ENCODE measurements around the gene MAPKBP1.

The MAPKBP1 gene

DNA sequence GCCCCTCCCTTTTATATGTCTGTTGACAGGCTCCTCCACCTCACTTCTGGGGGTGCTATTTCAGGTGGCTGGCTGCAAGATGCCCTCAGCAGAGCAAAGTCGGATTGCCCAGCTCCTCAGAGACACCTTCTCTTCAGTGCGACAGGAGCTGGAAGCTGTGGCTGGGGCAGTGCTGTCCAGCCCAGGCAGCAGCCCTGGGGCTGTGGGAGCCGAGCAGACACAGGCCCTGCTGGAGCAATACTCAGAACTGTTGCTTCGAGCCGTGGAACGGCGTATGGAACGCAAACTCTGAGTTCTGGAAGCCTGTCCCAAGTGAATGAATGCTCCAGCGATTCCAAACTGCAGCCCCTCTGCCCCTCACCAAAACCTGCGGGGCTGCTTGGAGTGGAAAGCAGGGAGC is 50.9 kb downstream of the MAPKBP1 start:
- H3K27me3 ChIP-seq, result no peaks in the 10 kb centered on the region
- peaks cover 32 to 59% (median 44%) of the 10 kb centered on the region in 3 donors for H3K36me3 ChIP-seq
- intact Hi-C loops (cut with DNase I; ENCODE audit: low total_unique reads), result loop anchor here (5.0 kb wide), 1 partner anchor 147 kb away; the partner anchor contains the start of gene EHD4
- no peaks in the 10 kb centered on the region for H3K9me3 ChIP-seq
- TF ChIP-seq, protein P1, sequence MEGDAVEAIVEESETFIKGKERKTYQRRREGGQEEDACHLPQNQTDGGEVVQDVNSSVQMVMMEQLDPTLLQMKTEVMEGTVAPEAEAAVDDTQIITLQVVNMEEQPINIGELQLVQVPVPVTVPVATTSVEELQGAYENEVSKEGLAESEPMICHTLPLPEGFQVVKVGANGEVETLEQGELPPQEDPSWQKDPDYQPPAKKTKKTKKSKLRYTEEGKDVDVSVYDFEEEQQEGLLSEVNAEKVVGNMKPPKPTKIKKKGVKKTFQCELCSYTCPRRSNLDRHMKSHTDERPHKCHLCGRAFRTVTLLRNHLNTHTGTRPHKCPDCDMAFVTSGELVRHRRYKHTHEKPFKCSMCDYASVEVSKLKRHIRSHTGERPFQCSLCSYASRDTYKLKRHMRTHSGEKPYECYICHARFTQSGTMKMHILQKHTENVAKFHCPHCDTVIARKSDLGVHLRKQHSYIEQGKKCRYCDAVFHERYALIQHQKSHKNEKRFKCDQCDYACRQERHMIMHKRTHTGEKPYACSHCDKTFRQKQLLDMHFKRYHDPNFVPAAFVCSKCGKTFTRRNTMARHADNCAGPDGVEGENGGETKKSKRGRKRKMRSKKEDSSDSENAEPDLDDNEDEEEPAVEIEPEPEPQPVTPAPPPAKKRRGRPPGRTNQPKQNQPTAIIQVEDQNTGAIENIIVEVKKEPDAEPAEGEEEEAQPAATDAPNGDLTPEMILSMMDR (IDR thresholded peaks at IDR 0.05), result no peak
- DNase-seq, result no peak
- no peak overlapping the region for H3K27ac ChIP-seq
- H3K4me3 ChIP-seq, result no peak overlapping the region
- H3K4me1 ChIP-seq, result peaks cover 5 to 26% (median 15%) of the 10 kb centered on the region in 4 donors

DNA sequence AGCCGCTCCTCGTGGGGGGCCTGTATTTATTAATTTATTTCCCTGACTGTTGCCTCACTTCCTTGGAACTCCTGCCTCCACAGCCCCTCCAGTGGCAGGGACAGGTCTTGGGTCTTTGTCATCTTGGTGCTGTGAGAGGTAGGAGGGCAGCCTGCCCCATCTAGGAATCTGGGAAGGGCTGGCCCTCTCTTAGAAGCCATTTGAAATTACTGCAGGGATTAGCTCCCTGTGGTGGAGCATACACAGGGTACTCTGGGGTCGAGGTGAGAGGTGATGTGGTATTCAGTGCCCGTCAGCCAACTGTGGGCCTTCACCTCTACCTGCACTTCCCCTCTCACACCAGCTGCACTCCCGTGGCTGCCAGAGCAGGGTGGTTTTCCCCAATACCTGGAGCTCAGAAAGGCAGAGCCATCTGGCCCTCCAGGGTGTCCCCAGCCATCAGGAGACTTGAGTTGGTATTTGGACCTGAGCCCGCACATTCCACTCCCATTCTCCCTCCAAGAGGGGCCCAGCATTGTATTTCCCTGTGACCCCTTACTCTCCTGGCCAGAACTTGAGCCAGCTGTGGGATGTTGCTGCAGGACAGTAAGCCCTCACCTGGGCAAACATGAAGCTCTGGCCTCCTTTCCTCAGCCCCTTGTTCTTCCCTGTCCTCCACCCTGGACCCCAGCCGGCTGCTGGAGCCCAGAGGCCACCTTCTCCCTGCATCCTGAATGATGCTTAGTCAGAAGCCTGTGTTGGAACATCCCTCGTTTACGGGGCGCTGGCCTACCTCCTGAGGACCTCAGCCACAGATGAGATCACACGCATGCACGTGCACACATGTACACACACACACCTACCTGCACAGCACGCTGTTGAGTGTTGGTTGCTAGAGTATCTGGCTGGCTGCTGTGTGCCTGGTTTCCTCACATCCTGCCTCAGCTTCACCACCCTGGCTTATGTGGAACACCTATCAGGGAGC is 51.6 kb downstream of the MAPKBP1 start:
- no peak overlapping the region for H3K4me3 ChIP-seq
- H3K9me3 ChIP-seq, result no peaks in the 10 kb centered on the region
- no peak overlapping the region for H3K27ac ChIP-seq
- no peak for DNase-seq
- H3K27me3 ChIP-seq, result no peaks in the 10 kb centered on the region
- H3K36me3 ChIP-seq, result peaks cover 29 to 52% (median 40%) of the 10 kb centered on the region in 3 donors
- TF ChIP-seq, protein P1 (IDR thresholded peaks at IDR 0.05), result no peak
- peaks cover 5 to 29% (median 15%) of the 10 kb centered on the region in 4 donors for H3K4me1 ChIP-seq
- intact Hi-C loops (cut with DNase I; ENCODE audit: low total_unique reads), result loop anchor here (5.0 kb wide), 1 partner anchor 146 kb away; the partner anchor contains the start of gene EHD4

DNA sequence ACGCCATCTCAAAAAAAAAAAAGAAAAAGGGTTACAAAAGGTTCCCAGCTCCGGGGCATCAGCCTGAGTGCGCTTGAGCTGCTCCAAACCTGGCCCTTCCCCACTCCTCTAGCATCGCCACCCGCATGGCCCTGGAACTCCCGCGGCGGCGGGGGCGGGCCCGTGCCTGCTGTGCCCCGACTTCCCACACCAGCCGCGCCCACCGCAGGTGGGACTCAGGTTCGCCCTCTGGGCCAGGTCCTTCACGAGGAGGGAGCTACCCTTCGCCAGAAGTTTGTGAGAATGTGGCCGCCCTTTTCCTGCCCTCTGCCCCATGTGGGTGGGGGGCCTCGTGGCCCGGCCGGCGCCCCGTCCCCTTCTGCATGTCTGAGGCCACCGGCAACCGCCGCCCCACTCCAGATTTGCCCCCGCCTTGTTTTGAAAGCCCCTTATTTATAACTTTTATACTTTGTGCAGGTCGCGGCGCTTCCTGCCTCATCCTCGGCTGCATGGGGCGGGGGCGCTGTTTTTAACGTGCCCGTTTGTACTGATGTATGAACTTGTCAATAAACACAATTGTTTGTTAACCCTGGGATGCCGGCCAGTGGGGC is 53.1 kb downstream of the MAPKBP1 start:
- H3K27me3 ChIP-seq, result no peaks in the 10 kb centered on the region
- peak overlapping the region; percentile 70 to 78 for H3K27ac ChIP-seq
- intact Hi-C loops (cut with DNase I; ENCODE audit: low total_unique reads), result loop anchor here (5.0 kb wide), 1 partner anchor 145 kb away; the partner anchor contains the start of gene EHD4
- no peak for DNase-seq
- H3K4me3 ChIP-seq, result peak overlapping the region; percentile 61 to 62
- peaks cover 5 to 33% (median 15%) of the 10 kb centered on the region in 4 donors for H3K4me1 ChIP-seq
- H3K9me3 ChIP-seq, result no peaks in the 10 kb centered on the region
- peaks cover 18 to 51% (median 37%) of the 10 kb centered on the region in 3 donors for H3K36me3 ChIP-seq
- TF ChIP-seq, protein P1 (IDR thresholded peaks at IDR 0.05), result no peak

DNA sequence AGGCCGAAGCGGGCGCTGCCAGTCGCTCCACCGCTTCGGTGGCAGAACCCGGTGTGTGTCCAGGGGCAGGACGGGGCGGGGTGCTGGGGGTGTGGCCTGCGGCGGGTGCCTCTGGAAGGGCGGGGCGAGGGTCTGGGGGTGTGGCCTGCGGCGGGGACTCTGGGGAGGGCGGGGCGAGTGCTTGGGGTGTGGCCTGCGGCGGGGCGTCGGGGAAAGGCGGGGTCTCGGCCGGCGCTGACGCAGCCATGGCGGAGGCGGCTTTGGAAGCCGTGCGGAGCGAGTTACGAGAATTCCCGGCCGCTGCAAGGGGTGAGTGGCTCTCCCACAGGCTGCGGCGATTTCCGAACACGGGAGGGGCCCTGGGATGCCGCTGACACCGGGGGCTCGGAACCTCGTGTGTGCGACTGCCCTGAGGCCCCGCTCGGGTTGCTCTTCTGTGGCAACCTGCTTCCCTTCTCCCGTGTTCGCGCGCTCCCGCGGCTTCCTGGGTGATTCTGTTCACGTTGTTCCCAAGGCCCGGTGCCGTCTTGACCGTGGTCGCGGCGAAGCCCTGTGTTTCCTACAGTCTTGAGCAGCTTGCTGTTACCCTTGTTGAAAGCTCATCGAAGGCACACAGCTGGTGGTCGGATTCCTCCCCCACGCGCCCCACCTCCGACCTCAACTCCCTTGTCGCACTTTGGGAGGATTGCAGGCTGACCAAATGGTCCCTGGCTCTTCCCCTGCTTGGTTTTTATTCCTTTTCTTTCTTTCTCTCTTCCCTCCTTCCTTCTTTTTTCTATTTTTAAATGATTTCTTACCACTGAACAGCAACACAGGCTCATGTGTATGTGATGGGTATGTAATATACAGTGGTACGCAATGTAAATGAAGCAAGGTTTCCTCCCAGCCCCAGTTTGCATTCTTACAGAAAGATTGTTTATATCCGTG is 53.9 kb downstream of the MAPKBP1 start, which contains the start of gene JMJD7:
Gene JMJD7 (plus strand): TSS at position 213 of the 927 bp plus-strand sequence. CDS start 33 bp downstream, at position 246.
- no peaks in the 10 kb centered on the region for H3K27me3 ChIP-seq
- H3K36me3 ChIP-seq, result peaks cover 15 to 48% (median 31%) of the 10 kb centered on the region in 3 donors
- peak within 1 kb of the TSS; percentile 70 to 78 for H3K27ac ChIP-seq
- intact Hi-C loops (cut with DNase I; ENCODE audit: low total_unique reads), result loop anchor here (5.0 kb wide), 1 partner anchor 144 kb away; the partner anchor contains the start of gene EHD4
- no peaks in the 10 kb centered on the region for H3K9me3 ChIP-seq
- peak; percentile 93 to 95 for DNase-seq
- TF ChIP-seq, protein P1 (IDR thresholded peaks at IDR 0.05), result peak in 1 of 2 experiments; percentile 10
- H3K4me1 ChIP-seq, result peaks cover 5 to 36% (median 15%) of the 10 kb centered on the region in 4 donors
- H3K4me3 ChIP-seq, result peak within 1 kb of the TSS; percentile 61 to 62

Data from tibial artery (tissue), 4 donors.